Ascending aorta (tissue), 2 donors: ENCODE measurements around the gene SFTA2. TPM values are rescaled to one million over a fixed set of nuclear protein-coding genes. Genes with fewer than 3 reads are reported as not detected.
"Not testable (repeated sequence)": the region's sequence is repeated elsewhere in the genome, so short reads cannot be mapped to it uniquely, and the experiment has no call there.

Source experiments
- DNase-seq, 2 donors: peaks; one replicate each; pipeline ENCODE4 v3.0.0-alpha.2; 2019; ENCODE audit warnings: low spot score in 2 of 2
- H3K27ac ChIP-seq, 2 donors: fragments of 200-600 bp; sonication (generic); one replicate each; pipeline ENCODE4 v1.5.1; 2016 to 2017; ENCODE audit warnings: mild to moderate bottlenecking in 1 of 2
- H3K27me3 ChIP-seq: fragments of 200-600 bp; sonication (generic); one replicate; pipeline ENCODE4 v1.5.1; 2017
- H3K36me3 ChIP-seq, 2 donors: fragments of 200-600 bp; sonication (generic); one replicate each; pipeline ENCODE4 v1.5.1; 2016
- H3K4me1 ChIP-seq, 2 donors: fragments of 200-600 bp; sonication (generic); one replicate each; pipeline ENCODE4 v1.5.1; 2016 to 2017; ENCODE audit warnings: mild to moderate bottlenecking in 1 of 2
- H3K4me3 ChIP-seq, 2 donors: fragments of 200-600 bp; sonication (generic); one replicate each; pipeline ENCODE4 v1.5.1; 2016 to 2017; ENCODE audit warnings: mild to moderate bottlenecking in 1 of 2
- H3K9me3 ChIP-seq, 2 donors: fragments of 200-600 bp; sonication (generic); one replicate each; pipeline ENCODE4 v1.5.1; 2016
- intact Hi-C: fragments of 100-400 bp; cut with DNase I; formaldehyde crosslinking; loops from one replicate; pipeline ENCODE4 v1.15.1; 2023
- total RNA-seq: library from RNA; depleted of rRNA; stranded (reverse); fragments of >200 nt; gene quantifications from one replicate; pipeline ENCODE4 v1.1.0, GENCODE V29; 2016
- TF ChIP-seq, protein P1 (sequence below), 3 experiments: fragments of 200-600 bp in 2 of 3; fragments of 450-650 bp in 1 of 3; sonication (generic) in 2 of 3; IDR thresholded peaks; one replicate each; pipeline ENCODE4 v1.5.1; 2016 to 2019; ENCODE audit warnings: antibody characterized with exemption in 3 of 3, mild to moderate bottlenecking in 1 of 3, moderate library complexity in 1 of 3

SFTA2 gene
- total RNA-seq, 1 donor from 2014 or later = not detected

DNA sequence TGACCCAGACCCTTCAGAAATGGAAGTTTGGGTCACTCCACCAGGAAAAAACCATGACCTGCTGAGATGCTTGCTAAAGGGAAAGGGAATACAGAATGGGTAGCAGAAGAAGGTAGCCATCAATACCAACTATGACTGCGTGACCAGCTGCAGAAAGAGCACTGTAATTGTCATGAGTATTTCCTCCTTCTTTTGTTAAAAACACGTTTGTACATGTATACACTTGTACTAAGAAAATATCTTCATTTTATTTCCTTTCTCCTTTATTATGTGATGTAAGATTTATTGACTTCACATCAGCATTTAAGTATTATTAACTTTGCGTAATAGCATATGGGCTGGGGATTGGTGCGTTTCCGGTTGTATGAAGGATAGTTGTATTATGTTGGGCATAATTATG, 39.0 kb upstream of the SFTA2 start:
- Histone ChIP-seq H3K36me3 (no peaks in the 10 kb centered on the region), H3K4me1 (no peaks in the 10 kb centered on the region), H3K4me3 (no peak overlapping the region), H3K9me3 (no peaks in the 10 kb centered on the region), H3K27me3 (no peaks in the 10 kb centered on the region), H3K27ac (no peak overlapping the region)
- intact Hi-C loops = no loop called here
- TF ChIP-seq, protein P1, sequence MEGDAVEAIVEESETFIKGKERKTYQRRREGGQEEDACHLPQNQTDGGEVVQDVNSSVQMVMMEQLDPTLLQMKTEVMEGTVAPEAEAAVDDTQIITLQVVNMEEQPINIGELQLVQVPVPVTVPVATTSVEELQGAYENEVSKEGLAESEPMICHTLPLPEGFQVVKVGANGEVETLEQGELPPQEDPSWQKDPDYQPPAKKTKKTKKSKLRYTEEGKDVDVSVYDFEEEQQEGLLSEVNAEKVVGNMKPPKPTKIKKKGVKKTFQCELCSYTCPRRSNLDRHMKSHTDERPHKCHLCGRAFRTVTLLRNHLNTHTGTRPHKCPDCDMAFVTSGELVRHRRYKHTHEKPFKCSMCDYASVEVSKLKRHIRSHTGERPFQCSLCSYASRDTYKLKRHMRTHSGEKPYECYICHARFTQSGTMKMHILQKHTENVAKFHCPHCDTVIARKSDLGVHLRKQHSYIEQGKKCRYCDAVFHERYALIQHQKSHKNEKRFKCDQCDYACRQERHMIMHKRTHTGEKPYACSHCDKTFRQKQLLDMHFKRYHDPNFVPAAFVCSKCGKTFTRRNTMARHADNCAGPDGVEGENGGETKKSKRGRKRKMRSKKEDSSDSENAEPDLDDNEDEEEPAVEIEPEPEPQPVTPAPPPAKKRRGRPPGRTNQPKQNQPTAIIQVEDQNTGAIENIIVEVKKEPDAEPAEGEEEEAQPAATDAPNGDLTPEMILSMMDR (IDR thresholded peaks at IDR 0.05) = no peak
- no peak for DNase-seq

DNA sequence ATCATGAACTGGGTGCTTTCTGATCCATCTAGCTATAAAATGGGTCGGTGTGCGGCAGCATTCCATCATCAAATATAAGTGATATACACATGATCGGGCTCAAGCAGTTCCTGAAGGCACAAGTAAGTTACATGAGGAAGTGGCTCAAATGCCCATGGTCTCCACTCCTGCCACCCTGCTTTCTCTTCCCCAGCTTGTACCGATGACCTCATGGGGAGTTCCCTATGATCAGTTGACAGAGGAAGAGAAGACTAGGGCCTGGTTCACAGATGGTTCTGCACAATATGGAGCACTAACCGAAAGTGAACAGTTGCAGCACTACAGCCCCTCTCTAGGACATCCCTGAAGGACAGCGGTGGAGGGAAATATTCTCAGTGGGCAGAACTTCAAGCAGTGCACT, 37.2 kb upstream of the SFTA2 start:
- DNase-seq = peak in 1 of 2 donors; percentile 9
- H3K36me3 ChIP-seq = not testable (repeated sequence)

DNA sequence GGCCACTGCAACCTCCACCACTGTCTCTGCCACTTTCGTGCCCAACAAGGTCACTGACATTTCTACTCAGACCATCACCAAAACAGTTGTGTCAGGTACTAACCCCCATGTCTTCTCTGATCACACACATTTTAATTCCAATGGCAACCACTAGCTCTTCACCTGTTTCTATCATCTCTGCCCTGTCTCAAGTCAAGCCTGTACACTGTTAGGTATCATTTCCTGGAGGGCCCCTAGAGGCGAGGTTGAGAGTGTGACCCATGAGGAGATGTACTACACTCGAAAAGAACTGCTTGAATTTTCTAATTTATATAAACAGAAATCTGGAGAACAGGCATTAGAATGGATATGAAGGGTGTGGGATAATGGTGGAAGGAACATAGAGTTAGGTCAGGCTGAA, 34.2 kb upstream of the SFTA2 start:
- TF ChIP-seq, protein P1 (IDR thresholded peaks at IDR 0.05) = no peak
- no peak overlapping the region for H3K27ac ChIP-seq
- no peaks in the 10 kb centered on the region for H3K4me1 ChIP-seq
- no peaks in the 10 kb centered on the region for H3K27me3 ChIP-seq
- no peaks in the 10 kb centered on the region for H3K36me3 ChIP-seq
- no peak for DNase-seq
- H3K9me3 ChIP-seq = no peaks in the 10 kb centered on the region
- intact Hi-C loops = no loop called here
- no peak overlapping the region for H3K4me3 ChIP-seq

More for the DNA sequence above, 37.2 kb upstream of the SFTA2 start:
- H3K27me3 ChIP-seq, H3K4me1 ChIP-seq, H3K27ac ChIP-seq, intact Hi-C loops, H3K4me3 ChIP-seq, H3K9me3 ChIP-seq: not testable (repeated sequence)

DNA sequence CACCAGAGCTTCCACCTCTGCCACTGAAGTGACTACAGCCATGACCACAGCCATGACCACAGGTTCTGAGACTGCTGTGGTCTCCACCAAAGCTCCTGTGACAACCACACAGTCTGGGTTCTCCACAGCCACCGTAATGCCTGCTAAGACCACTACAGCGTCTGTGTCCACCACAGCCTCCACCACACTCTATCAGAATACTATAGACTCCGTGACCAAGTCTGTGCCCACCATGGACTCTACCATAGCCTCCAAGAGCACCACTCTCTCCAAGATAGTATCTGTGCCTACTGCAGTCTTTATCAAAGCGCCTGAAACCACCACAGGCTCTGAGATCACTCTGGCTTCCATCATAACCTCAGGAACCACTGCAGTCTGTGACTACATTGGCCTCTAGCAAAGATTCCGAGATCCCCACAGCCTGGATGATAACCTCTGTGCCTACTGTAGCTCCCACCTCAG, 33.2 kb upstream of the SFTA2 start:
- no peak for DNase-seq
- no peak overlapping the region for H3K27ac ChIP-seq
- H3K36me3 ChIP-seq = no peaks in the 10 kb centered on the region
- H3K4me3 ChIP-seq = no peak overlapping the region
- no peaks in the 10 kb centered on the region for H3K9me3 ChIP-seq
- TF ChIP-seq, protein P1 (IDR thresholded peaks at IDR 0.05) = no peak
- intact Hi-C loops = no loop called here
- H3K27me3 ChIP-seq = no peaks in the 10 kb centered on the region
- H3K4me1 ChIP-seq = no peaks in the 10 kb centered on the region

DNA sequence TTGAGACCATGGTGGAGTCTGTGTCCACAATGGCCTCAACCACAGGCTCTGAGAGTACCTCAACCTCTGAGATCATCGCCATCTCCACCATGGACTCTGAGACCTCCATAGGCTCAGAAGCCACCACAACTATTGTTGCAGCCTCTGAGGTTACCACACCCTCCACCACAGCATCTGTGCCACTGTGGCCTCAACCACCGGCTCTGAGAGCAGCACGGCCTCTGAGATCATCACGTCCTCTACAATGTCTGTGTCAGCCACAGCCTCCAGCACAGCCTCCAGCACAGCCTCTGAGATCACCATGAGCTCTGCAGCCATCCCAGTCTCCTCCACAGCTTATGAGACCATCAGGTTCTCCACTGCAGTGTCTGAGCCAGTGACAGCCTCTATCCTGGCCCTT, 32.1 kb upstream of the SFTA2 start:
- Histone ChIP-seq H3K27ac (no peak overlapping the region), H3K36me3 (no peaks in the 10 kb centered on the region), H3K9me3 (no peaks in the 10 kb centered on the region), H3K4me3 (no peak overlapping the region), H3K27me3 (no peaks in the 10 kb centered on the region), H3K4me1 (no peaks in the 10 kb centered on the region)
- intact Hi-C loops = no loop called here
- no peak for DNase-seq
- TF ChIP-seq, protein P1 (IDR thresholded peaks at IDR 0.05) = no peak

DNA sequence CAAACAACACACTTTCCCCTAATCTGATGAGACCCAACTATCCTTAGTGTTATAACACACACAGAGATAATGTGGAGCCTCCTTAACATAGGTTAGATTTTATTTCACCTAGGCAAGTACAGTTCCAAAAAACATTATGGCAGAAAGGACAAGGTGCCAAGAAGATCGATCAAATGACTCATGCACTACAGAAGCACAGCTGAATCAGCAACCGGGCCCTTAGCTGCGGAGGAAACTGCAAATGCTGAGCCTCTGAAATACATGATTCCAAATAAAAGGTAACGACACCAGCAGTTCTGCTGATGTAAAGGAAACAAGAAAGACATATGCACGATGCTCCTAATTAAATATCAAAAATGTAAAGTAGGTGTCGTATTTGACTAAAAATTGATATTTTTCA, 31.7 kb upstream of the SFTA2 start:
- intact Hi-C loops = no loop called here
- Histone ChIP-seq H3K27me3 (no peaks in the 10 kb centered on the region), H3K36me3 (no peaks in the 10 kb centered on the region), H3K27ac (no peak overlapping the region), H3K9me3 (no peaks in the 10 kb centered on the region), H3K4me3 (no peak overlapping the region), H3K4me1 (no peaks in the 10 kb centered on the region)
- no peak for DNase-seq
- TF ChIP-seq, protein P1 (IDR thresholded peaks at IDR 0.05) = no peak
